ENCODE measurements around the gene ATXN10.

- TF ChIP-seq ELF4 (IDR thresholded peaks at IDR 0.05) (no peak), BHLHE40 (IDR thresholded peaks at IDR 0.05; ENCODE audit: borderline replicate concordance) (no peak), FOXK2 (IDR thresholded peaks at IDR 0.05) (no peak), SP1 (IDR thresholded peaks at IDR 0.05) (no peak), SUZ12 (IDR thresholded peaks at IDR 0.05) (no peak), ZNF384 (IDR thresholded peaks at IDR 0.05) (no peak), TARDBP (IDR thresholded peaks at IDR 0.05) (no peak), HDGF (IDR thresholded peaks at IDR 0.05; ENCODE audit: borderline replicate concordance) (no peak)
- TF ChIP-seq, protein P1, sequence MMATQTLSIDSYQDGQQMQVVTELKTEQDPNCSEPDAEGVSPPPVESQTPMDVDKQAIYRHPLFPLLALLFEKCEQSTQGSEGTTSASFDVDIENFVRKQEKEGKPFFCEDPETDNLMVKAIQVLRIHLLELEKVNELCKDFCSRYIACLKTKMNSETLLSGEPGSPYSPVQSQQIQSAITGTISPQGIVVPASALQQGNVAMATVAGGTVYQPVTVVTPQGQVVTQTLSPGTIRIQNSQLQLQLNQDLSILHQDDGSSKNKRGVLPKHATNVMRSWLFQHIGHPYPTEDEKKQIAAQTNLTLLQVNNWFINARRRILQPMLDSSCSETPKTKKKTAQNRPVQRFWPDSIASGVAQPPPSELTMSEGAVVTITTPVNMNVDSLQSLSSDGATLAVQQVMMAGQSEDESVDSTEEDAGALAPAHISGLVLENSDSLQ (IDR thresholded peaks at IDR 0.05): no peak
Measured at GRCh38 chr22:45889093-45889538, 217.5 kb downstream of the ATXN10 start.
